ENCODE measurements around the gene NCOA5. TPM values are rescaled to one million over a fixed set of nuclear protein-coding genes. Genes with fewer than 3 reads are reported as not detected.

Gene NCOA5
- total RNA-seq, 2 donors from 2014 or later, result 18.2 to 19.2 TPM

DNA sequence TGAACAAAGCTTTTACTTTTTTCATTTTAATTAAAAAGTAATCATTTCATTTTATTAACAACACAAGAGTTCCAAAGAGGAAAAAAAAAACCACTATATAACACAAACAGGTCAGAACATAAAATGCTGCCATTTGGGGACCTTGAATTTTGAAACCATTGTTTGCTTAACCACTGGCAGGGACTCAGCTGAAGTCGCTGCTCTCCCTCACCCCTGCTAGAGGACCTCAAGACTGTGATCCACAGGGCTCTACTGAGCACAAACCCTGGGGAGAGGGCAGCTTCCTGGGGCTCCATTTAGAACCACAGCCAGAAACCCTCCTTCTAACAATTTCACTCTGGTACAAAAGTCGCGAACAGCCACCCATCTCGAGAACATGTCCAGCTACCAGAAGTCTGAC is 28.8 kb downstream of the NCOA5 start:
- no peak overlapping the region for H3K4me3 Mint-ChIP-seq
- DNase-seq, result no peak
- no peaks in the 10 kb centered on the region for H3K9me3 Mint-ChIP-seq
- H3K4me1 Mint-ChIP-seq (ENCODE audit: low read depth), result peaks cover 58% of the 10 kb centered on the region
- H3K27me3 Mint-ChIP-seq (ENCODE audit: low read depth), result peaks cover 29% of the 10 kb centered on the region
- no peak for ATAC-seq (replicated peaks in 1 of 2)
- peaks cover 22 to 40% of the 10 kb centered on the region in 2 donors for H3K36me3 Mint-ChIP-seq (ENCODE audit: insufficient read depth in 2 of 2)
- H3K27ac Mint-ChIP-seq, result peak overlapping the region; percentile 55

DNA sequence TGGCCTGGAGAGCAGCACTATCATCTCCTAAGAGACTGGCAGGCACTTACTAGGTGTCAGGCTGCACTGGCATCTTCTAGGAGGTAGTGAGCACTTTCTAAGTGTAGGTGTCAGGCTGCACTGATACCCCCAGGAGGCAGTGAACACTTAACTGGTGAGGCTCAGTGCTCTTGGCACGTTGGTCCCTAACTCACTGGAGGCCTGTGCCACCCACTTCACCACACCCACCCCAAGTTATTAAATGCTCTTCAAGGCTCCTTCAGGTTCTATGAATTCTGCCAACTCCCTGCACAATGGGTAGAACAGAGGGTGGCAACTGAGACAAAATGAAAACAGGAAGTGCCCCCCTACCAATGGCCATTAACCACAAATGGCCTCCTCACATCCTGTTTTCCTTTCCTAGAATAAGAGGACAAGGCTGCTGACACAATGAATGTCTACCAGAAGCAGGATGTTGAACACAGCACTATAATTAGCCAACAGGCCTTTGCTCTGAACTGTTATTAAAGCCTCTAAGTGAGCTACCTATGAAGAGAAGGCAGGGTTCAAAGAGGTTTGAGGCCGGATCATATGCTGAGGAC is 29.4 kb downstream of the NCOA5 start:
- no peak for DNase-seq
- H3K9me3 Mint-ChIP-seq, result no peaks in the 10 kb centered on the region
- H3K27ac Mint-ChIP-seq, result peak overlapping the region; percentile 14
- no peak for ATAC-seq (replicated peaks in 1 of 2)
- H3K4me1 Mint-ChIP-seq (ENCODE audit: low read depth), result peaks cover 58% of the 10 kb centered on the region
- peaks cover 34% of the 10 kb centered on the region for H3K27me3 Mint-ChIP-seq (ENCODE audit: low read depth)
- peaks cover 22 to 34% of the 10 kb centered on the region in 2 donors for H3K36me3 Mint-ChIP-seq (ENCODE audit: insufficient read depth in 2 of 2)
- peak overlapping the region in 1 of 2 donors; percentile 1 for H3K4me3 Mint-ChIP-seq

DNA sequence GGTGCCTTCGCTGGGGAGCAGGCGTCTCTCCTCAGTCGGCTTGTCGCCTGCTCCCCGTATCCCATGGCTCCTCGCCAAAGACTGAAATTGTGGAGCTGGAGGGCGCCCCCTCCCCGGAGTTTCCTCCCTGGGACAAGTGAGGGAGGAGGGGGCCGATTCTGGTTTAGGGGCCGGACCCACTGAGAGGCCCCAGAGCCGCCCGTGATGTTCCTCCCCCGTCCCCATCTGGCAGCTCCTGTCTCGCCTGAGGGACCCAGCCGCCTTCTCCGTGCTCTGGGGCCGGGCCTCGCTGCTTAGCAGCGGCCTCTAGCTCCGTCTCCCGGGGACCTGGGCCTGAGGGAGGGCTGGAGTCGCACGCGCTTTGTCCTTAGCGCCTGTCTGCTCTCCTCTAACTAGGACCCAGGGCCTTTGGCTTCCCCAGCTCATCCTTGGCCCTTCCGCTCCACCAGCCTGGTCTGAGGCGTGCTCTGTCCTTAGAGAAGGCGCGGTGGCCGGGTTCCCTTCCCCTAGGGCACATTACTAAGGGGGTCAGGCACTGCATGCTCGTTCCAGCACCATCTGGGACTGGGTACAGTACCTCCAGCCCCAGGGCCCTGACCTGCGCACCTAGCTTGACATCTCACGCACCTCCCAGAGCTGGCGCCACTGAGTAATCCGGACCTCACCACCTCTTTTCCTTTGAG is 31.0 kb downstream of the NCOA5 start:
- no peaks in the 10 kb centered on the region for H3K9me3 Mint-ChIP-seq
- ATAC-seq (replicated peaks in 1 of 2), result no peak
- peak overlapping the region; percentile 25 to 54 for H3K4me3 Mint-ChIP-seq
- H3K36me3 Mint-ChIP-seq (ENCODE audit: insufficient read depth in 2 of 2), result peaks cover 8 to 23% of the 10 kb centered on the region in 2 donors
- H3K27ac Mint-ChIP-seq, result no peak overlapping the region
- peaks cover 39% of the 10 kb centered on the region for H3K27me3 Mint-ChIP-seq (ENCODE audit: low read depth)
- H3K4me1 Mint-ChIP-seq (ENCODE audit: low read depth), result peaks cover 43% of the 10 kb centered on the region
- no peak for DNase-seq

DNA sequence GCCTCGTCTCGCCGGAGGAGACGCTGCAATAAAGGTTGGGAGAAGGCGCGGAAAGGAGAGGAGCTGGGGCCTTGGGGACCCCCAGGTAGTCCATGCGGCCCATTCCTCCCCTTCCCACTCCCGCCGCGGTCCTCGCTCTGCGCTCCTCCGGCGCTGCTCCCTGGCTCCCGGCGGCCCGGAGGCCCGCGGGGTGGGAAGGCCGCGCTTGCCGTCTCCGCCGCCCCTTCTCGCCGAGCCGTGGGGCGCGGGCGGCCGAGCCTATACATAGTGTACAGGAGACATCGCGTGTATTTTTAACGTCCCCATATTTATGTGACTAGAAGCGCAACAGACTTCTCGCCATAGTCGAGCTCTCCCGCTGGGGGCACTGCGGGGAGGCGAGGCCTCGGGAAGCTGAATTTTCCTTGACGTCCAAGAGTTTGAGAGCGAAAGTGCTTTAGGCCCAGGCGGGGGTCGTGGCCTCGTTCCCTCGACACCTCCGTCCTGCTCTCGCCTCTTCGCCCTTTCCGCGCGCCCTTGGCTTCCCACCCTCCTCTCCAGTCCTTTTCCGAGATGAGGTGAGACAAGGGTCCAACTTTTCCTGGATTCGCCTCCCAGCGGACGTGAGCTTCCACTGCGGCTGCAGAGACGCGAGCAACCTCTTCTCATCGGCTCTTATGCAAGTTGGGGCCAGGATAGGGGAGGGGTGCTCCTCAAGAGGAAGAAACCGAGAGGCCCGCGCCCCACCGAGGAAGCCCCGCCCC is 31.7 kb downstream of the NCOA5 start:
- no peak for ATAC-seq (replicated peaks in 1 of 2)

DNA sequence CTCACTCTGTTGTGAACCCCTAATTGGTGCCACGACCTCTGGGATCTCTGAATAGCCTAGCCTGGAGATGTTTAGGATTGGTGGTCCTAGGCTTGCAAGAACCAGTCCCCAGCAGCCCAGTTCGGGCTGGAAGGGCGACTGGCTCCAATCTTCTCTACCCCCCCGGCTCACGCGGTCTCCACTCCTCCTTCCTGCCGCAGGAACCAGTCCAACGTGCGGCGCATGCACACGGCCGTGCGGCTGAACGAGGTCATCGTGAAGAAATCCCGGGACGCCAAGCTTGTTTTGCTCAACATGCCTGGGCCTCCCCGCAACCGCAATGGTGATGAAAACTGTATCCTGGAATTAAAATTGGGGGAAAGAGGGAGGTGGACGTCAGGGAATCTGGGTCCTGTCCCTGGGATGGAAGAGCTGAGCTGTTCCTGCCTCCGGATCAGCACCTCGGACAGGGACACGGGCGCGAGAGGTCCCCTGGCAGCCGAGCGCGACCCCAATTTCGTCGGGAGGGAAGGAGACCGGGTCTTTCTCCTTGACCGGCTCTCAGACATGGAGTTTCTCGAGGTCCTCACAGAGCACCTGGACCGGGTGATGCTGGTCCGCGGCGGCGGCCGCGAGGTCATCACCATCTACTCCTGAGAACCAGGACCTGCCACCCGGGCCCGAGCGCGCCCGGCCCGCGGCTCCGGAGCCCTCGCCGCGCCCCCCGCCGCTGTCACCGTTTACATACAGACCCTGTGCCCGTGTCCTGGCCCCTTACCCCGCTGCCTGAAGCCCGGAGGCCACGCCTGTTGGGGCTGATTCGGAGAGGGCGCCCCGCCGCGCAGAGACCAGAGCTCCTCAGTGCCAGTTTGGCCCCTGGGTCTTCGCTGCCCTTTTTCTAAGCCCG is 32.5 kb downstream of the NCOA5 start:
- Mint-ChIP-seq H3K36me3 (ENCODE audit: insufficient read depth in 2 of 2) (peaks cover 4 to 12% of the 10 kb centered on the region in 2 donors), H3K9me3 (no peaks in the 10 kb centered on the region), H3K27me3 (ENCODE audit: low read depth) (peaks cover 39% of the 10 kb centered on the region), H3K4me1 (ENCODE audit: low read depth) (peaks cover 31% of the 10 kb centered on the region), H3K4me3 (no peak overlapping the region), H3K27ac (no peak overlapping the region)
- DNase-seq (peak in 1 of 2 donors; percentile 12), ATAC-seq (replicated peaks in 1 of 2) (no peak)

More for the DNA sequence above, 31.7 kb downstream of the NCOA5 start:
- H3K4me3 Mint-ChIP-seq, result peak overlapping the region; percentile 25 to 54
- peaks cover 39% of the 10 kb centered on the region for H3K27me3 Mint-ChIP-seq (ENCODE audit: low read depth)
- DNase-seq, result peak in 1 of 2 donors; percentile 16
- peaks cover 4 to 19% of the 10 kb centered on the region in 2 donors for H3K36me3 Mint-ChIP-seq (ENCODE audit: insufficient read depth in 2 of 2)
- H3K27ac Mint-ChIP-seq, result no peak overlapping the region
- H3K4me1 Mint-ChIP-seq (ENCODE audit: low read depth), result peaks cover 37% of the 10 kb centered on the region
- H3K9me3 Mint-ChIP-seq, result no peaks in the 10 kb centered on the region

DNA sequence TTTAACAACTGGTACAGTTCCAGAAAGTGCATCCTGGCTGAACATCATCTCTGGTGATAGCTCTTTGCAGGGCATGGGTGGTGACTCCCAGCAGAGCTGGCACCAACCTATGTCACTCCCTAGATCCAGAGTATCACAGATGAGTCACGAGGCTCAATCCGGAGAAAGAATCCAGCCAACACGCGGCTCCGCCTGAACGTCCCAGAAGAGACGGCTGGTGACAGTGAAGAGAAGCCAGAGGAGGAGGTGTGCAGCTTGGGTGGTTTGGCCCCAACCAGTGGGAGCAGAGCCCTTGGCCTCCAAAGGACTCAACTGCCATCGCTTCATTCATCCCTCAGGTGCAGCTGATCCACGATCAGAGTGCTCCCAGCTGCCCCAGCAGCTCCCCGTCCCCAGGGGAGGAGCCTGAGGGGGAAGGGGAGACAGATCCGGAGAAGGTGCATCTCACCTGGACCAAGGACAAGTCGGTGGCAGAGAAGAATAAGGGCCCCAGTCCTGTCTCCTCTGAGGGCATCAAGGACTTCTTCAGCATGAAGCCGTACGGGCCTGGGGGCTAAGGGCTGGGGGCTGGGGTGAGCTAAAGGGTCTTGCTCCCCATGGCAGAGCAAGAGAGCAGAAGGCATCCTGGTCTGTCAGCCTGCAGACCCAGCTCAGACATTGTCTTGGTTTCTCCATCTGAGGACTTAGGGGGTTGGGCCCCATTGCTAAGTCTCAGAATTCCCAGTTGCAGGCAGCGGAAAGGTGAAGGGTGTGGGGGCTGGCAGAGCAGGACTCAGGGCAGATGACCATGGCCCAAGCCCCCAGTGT is 33.5 kb downstream of the NCOA5 start:
- H3K27ac Mint-ChIP-seq, result no peak overlapping the region
- DNase-seq (no peak), ATAC-seq (replicated peaks in 1 of 2) (no peak)
- peaks cover 41% of the 10 kb centered on the region for H3K27me3 Mint-ChIP-seq (ENCODE audit: low read depth)
- peaks cover 1 to 4% of the 10 kb centered on the region in 2 donors for H3K36me3 Mint-ChIP-seq (ENCODE audit: insufficient read depth in 2 of 2)
- no peak overlapping the region for H3K4me3 Mint-ChIP-seq
- peaks cover 21% of the 10 kb centered on the region for H3K4me1 Mint-ChIP-seq (ENCODE audit: low read depth)
- no peaks in the 10 kb centered on the region for H3K9me3 Mint-ChIP-seq

DNA sequence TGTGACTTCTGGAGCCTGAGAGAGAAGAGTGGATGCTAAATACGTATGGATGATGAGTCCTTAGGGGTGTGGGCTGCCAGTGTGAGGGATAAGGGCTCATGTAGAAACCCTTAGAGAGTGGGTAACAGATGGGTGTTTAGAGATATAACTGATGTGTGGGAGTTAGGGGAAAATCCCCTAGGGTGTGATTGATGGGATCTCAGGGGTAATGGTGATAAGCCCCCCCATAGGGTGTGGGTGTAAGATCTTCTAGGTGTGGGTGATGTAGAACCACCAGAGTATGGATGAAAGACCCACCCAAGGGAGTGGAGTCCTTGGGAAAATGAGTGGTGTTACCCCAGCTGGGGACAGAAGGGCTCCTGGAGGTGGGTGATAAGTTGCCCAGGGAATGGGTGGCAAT is 34.5 kb downstream of the NCOA5 start:
- ATAC-seq (replicated peaks in 1 of 2) (no peak), DNase-seq (no peak)
- no peaks in the 10 kb centered on the region for H3K36me3 Mint-ChIP-seq (ENCODE audit: insufficient read depth in 2 of 2)
- no peaks in the 10 kb centered on the region for H3K9me3 Mint-ChIP-seq
- H3K27me3 Mint-ChIP-seq (ENCODE audit: low read depth), result peaks cover 44% of the 10 kb centered on the region
- H3K4me3 Mint-ChIP-seq, result no peak overlapping the region
- H3K27ac Mint-ChIP-seq, result no peak overlapping the region
- H3K4me1 Mint-ChIP-seq (ENCODE audit: low read depth), result peaks cover 12% of the 10 kb centered on the region

DNA sequence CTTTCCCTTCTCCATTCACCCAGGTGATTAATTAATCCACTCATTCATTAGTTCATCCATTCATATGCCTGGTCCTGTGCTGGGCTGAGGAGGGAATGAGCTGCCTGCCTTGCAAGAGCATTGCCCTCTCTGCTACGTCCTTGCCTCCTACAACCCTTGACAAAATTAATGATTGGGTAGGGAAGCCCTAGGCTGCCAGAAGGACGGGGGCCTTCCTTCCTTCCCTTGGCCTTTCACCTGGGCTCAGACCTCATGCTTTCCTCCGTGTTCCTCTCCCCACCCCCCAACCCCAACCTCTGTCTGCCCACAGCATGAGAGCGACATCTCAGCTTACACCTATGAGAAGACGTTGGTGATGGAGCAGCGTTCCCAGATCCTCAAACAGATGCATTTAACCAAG is 35.2 kb downstream of the NCOA5 start:
- Mint-ChIP-seq H3K9me3 (no peaks in the 10 kb centered on the region), H3K36me3 (ENCODE audit: insufficient read depth in 2 of 2) (no peaks in the 10 kb centered on the region), H3K27ac (no peak overlapping the region), H3K4me3 (no peak overlapping the region), H3K4me1 (ENCODE audit: low read depth) (peaks cover 5% of the 10 kb centered on the region), H3K27me3 (ENCODE audit: low read depth) (peaks cover 44% of the 10 kb centered on the region)
- ATAC-seq (replicated peaks in 1 of 2) (no peak), DNase-seq (no peak)

DNA sequence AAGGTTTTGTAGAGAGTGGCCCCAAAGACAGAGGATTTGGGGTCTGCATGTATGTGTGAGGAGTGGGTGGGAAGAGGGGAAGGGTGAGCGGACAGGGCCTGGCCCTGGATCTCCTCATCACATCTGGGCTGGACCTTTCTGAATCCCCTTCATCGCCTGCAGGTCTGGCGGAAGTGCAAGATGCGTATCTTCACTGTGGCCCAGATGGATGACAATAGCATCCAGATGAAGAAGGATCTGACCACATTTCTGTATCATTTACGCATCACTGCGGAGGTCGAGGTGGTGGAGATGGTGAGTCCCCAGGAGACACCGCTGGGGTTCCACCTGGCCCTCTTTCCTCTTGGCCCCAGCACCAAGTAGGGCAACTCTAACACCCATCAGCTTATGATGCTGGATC is 36.3 kb downstream of the NCOA5 start:
- DNase-seq, result no peak
- Mint-ChIP-seq H3K4me3 (no peak overlapping the region), H3K4me1 (ENCODE audit: low read depth) (peaks cover 5% of the 10 kb centered on the region), H3K27ac (no peak overlapping the region), H3K27me3 (ENCODE audit: low read depth) (peaks cover 37% of the 10 kb centered on the region), H3K9me3 (no peaks in the 10 kb centered on the region), H3K36me3 (ENCODE audit: insufficient read depth in 2 of 2) (no peaks in the 10 kb centered on the region)
- no peak for ATAC-seq (replicated peaks in 1 of 2)

DNA sequence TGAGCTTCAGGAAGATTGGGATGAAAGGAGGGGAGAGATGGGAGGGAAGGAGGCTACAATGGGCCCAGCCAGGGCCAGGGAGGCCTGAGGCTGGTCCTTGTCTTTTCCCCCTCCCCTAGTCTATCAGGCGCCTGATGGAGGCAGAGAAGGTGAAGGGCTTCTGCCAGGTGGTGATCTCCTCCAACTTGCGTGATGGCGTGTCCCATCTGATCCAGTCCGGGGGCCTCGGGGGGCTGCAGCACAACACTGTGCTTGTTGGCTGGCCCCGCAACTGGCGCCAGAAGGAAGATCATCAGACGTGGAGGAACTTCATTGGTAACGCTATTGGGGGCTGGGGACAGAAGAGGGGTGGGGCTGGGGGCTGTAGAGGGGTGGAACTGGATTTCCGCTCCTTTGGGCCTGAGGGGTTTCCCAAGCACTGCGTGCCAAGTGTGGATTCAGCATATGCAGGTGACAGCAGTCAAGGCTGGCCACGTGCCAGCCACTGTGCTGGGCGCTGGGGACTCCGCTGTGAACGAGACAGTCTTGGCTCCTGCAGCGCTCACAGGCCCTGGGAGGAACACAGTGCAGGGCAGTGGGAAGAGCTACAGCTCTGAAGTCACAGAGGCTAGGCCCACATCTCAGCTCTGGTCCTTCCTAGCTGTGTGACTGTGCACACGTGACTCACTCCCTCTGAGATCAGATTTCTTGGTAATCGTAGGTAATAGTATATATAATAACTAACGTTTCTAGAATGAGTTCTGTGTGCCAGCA is 38.0 kb downstream of the NCOA5 start:
- Mint-ChIP-seq H3K4me3 (no peak overlapping the region), H3K4me1 (ENCODE audit: low read depth) (no peaks in the 10 kb centered on the region), H3K9me3 (no peaks in the 10 kb centered on the region), H3K27ac (no peak overlapping the region), H3K27me3 (ENCODE audit: low read depth) (peaks cover 23% of the 10 kb centered on the region), H3K36me3 (ENCODE audit: insufficient read depth in 2 of 2) (no peaks in the 10 kb centered on the region)
- DNase-seq (no peak), ATAC-seq (replicated peaks in 1 of 2) (no peak)

DNA sequence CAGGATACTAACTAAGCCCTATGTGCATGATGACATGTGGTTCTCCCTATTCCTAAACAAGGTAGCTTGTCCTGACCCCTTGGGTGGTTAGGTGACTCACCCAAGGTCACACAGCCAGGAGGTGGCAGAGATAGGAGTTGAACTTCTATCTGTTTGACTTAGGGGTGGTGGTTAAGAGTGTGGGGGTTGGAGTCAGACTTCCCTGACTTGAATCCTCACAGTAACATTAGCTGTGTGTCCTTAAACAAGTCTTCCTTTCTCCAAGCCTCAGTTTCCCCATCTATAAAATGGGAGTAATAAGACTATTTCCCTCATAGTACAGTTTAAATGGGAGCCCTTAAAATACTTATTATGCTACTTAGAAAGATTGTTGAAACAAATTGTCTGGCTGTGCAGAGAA is 38.9 kb downstream of the NCOA5 start:
- DNase-seq (no peak), ATAC-seq (replicated peaks in 1 of 2) (no peak)
- Mint-ChIP-seq H3K9me3 (no peaks in the 10 kb centered on the region), H3K27ac (no peak overlapping the region), H3K27me3 (ENCODE audit: low read depth) (peaks cover 19% of the 10 kb centered on the region), H3K4me1 (ENCODE audit: low read depth) (no peaks in the 10 kb centered on the region), H3K4me3 (no peak overlapping the region), H3K36me3 (ENCODE audit: insufficient read depth in 2 of 2) (no peaks in the 10 kb centered on the region)

DNA sequence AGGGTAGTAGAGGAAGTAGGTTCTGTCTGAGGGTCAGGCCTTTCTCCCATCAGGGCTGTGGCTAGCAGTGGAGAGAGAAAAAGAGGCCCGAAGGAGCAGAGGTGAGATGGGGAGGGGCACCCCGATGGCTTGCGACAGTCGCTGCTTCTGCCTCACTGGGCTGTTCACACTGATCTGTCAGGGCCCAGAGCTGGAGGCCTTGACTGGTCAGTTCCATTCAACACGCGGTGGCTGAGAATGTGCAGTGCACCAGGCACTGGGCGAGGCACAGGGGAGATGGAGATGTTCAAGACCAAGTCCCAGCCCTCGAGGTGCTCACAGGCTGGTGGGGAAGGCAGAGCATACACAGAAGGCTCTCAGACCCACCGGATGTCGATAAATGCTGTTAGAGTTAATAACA is 39.3 kb downstream of the NCOA5 start:
- Mint-ChIP-seq H3K9me3 (no peaks in the 10 kb centered on the region), H3K36me3 (ENCODE audit: insufficient read depth in 2 of 2) (no peaks in the 10 kb centered on the region), H3K27ac (no peak overlapping the region), H3K4me1 (ENCODE audit: low read depth) (no peaks in the 10 kb centered on the region), H3K27me3 (ENCODE audit: low read depth) (peaks cover 18% of the 10 kb centered on the region), H3K4me3 (no peak overlapping the region)
- no peak for ATAC-seq (replicated peaks in 1 of 2)
- no peak for DNase-seq

Data from activated T-cell treated with anti-CD3 and anti-CD28 coated beads, Interleukin-2, amount 50 U/mL, for 72 hours (primary cell).